GM12892 (cell line): Measurements from ENCODE around the gene DSCAML1.

Source experiments
- DNase-seq: peaks from one replicate; pipeline ENCODE4 v3.0.0; 2011; ENCODE audit not compliant: insufficient read length
- FAIRE-seq: peaks from 2 replicates; lab custom pipeline; 2011; peaks lifted over from hg19 to GRCh38; lab: Jason Lieb, UNC
- POLR2A ChIP-seq: IDR thresholded peaks from 2 replicates; pipeline ENCODE4 v1.6.1; 2011; ENCODE audit warnings: low read depth, low read length, control low read depth
- POLR2AphosphoS5 ChIP-seq: IDR thresholded peaks from 2 replicates; pipeline ENCODE4 v1.6.1; 2011; ENCODE audit warnings: low read depth, low read length, control low read depth
- TAF1 ChIP-seq: IDR thresholded peaks from 2 replicates; pipeline ENCODE4 v1.6.1; 2011; ENCODE audit warnings: low read depth, mild to moderate bottlenecking, control low read depth, low read length, borderline replicate concordance

DSCAML1 gene

DNA sequence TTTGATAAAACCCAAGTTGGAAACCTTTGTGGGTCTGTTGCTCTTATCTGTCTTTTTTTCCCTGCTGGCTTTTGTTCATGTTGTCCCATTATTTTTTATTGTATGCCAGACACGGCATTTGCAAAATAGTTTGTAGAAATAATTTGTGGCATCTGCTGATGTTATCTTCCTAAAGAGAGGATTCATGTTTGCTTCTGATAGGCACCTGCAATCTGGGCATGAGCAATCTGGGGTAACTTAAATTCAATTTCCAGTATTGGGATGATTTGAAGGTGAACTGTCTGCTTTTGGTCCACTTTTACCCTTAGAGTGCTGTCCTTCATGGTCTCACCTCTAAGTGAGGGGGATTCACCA, 342.5 kb downstream of the DSCAML1 start:
- FAIRE-seq (no peak), DNase-seq (no peak)
- no peak for TF ChIP-seq POLR2A
- TF ChIP-seq POLR2AphosphoS5: no peak
- TF ChIP-seq TAF1: no peak

DNA sequence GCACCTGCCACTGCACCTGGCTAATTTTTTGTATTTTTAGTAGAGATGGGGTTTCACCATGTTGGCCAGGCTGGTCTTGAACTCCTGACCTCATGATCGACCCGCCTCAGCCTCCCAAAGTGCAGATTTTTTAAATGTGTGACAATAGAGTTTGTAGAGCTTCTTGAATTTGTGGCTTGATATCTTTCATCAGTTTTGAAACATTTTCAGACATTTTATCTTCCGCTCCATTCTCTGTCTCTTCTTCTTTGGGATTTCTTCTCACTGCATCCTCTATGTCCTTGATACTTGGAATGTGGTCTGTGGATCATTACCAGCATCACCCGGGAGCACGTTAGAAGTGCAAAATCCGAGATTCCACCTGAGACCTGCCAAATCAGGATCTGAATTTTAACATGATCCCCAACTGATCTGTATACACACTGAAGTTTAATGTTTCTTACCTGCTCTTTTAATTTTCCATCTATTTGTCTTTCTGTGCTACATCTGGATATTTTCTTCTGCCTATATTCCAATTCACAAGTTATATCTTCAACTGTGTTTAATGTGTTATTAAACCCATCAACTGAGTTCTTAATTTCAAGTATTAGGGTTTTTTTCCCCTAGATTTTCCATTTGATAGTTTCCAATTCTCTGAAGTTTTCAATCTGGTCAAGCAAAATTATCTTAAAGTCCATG, 343.0 kb downstream of the DSCAML1 start:
- no peak for DNase-seq
- TF ChIP-seq TAF1 (no peak), POLR2AphosphoS5 (no peak), POLR2A (no peak)
- peak; percentile 24 for FAIRE-seq

DNA sequence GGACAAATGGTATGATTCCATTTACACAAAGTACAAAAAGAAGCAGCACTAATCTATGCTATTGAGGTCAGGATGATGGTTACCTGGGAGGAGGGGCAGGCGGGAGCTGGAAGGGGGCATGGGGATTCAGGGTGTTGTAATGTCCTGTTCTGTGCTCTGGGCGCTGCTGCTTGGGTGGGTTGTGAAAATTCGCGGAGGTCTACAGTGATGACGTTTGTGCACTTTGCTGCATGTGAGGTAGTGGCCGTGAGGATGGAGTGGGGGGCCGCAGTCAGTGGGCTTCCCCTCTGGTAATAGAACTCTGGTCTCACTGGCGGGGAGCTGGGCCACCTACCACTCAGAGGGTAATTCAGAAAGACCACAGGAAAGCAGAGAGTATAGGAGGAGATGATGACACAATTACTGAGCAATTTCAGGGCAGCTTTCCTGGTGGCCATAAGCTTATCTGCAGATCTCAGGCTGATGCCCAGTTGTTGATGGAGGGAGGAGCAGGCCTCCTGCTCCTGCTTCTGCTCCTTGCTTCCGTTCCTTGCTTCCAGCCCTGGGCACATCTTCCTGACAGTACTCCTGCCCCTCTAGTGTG, 347.8 kb downstream of the DSCAML1 start:
- no peak for FAIRE-seq
- no peak for DNase-seq
- TF ChIP-seq POLR2AphosphoS5 (no peak), TAF1 (no peak), POLR2A (no peak)

DNA sequence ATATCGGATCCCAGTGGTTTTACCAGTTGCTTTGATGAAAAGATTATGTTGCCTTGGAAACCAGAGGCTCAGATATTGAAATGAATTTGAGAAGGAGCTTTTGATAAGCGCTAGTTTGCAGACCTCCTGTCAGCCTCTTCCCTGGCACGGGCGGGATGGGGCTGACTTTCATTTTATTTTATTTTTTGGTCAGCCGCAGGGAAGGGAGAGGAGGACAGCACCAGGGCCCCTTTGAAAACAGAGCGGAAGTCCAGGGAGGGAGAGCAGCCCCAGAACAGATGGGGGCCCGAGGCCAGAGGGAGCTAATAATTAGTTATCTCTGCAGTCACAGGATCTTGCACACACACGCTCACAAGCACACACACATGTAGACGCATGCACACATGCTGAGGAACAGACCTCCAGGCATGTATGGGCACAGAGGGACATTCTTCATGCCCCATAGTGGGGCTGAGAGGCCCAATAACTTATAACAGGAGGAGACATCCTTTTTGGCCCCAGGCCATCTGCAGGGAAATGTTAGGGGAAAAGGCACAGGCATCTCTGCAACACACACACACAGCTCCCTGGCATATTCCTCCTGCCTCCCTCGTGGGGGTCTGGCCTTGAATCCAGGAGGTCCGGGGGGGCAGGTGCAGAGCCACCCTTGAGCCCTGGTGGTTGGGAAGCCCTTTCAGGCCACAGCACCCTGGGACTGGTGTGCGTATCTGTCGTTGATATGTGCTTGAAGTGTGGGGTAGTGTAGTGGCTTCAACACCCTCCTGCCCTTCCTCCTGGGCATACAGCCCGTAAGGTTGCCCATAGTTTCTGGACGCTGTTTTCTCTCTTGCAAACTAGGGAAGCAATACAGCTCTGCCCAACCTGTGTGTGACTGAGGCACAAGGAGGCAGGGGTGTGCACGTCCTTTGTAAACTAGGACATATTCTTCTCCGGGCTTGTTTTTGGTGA, 352.0 kb downstream of the DSCAML1 start:
- DNase-seq: no peak
- FAIRE-seq: no peak
- TF ChIP-seq TAF1: no peak
- TF ChIP-seq POLR2A: no peak
- TF ChIP-seq POLR2AphosphoS5: no peak

DNA sequence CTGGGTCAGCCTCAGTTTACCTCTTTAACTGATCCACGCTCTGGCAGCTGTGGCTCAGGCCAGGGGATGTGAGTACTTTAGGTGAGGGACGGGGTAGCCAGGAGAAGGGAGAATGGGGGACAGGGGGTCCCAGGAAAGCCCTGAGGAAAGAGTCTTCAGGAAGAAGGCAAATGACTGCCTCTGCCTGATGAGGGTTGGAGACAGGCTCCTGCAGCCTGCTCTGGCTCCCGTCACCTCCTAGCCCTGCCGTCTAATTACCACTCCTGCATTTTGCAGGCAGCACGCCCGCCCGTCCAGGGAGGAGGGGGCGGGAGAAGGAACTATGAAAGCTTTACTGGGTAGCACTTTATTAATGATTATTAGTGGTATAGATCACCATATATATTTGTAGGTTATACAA, 352.8 kb downstream of the DSCAML1 start:
- FAIRE-seq: no peak
- no peak for TF ChIP-seq POLR2A
- TF ChIP-seq TAF1: no peak
- no peak for TF ChIP-seq POLR2AphosphoS5

DNA sequence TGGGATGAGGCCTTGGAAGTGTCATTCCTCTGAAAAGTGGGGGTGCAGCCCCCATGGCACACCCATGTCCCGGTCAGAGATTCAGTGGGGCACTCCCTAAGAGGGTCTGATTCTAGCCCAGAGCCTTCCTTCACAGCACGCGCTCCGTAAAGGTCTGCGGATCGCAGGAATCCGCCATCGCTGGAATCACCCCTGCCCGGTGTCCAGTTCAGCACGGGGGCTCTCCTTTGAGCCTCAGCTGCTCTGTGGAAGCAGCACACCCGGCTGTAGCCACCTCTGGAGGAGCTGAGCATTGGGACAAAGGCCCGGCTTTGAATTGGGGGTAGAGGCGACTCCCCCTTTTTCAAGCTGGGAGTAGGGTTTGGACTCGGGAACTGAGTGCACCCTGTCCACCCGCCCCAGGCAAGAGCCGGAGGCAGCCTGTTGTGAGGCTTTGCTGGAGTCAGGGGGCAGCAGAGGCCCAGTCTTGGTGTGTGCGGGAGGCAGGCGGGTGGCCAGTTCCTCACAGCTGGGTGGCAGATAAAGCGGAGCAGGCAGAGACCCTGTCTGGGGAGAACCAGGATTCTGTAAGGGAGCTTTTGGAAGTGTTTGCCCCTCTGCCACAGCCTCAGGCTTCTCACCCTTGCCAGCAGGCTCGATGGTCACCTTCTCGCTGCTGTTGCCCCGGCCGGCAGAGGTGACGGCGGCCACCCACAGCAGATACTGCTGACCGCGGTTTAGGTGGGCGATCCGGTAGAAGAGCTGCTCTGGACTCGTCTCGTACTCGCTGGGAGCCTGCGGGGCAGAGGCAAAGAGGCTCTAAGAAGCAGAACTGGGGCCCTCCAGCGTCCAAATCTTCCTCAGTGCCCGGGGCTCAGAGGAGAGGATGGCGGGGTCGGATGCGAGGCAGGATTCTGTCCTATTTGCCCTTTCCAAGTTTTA, 353.5 kb downstream of the DSCAML1 start:
- FAIRE-seq (peak; percentile 46), DNase-seq (no peak)
- no peak for TF ChIP-seq POLR2A

More for the DNA sequence above, 352.8 kb downstream of the DSCAML1 start:
- no peak for DNase-seq

DNA sequence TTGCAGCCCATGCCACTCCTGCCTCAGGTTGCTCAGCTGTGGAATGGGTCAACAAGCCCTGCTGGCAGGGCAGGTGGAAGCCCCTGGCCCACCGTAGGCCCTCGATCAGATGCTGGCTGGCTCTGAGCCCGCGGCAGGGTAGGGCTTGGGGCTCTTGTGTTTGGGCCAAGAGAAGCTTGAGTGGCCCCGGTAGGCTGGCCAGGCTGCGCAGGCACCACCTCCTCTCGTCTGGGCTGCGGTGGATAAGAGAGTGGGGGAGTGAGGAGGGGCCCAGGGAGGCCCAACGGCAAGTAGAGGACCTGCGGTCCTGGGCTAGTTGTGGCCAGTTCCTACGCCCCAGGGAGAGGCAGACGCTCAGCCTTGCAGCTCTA, 354.2 kb downstream of the DSCAML1 start:
- FAIRE-seq (no peak), DNase-seq (no peak)
- TF ChIP-seq POLR2A (no peak), POLR2AphosphoS5 (no peak), TAF1 (no peak)

DNA sequence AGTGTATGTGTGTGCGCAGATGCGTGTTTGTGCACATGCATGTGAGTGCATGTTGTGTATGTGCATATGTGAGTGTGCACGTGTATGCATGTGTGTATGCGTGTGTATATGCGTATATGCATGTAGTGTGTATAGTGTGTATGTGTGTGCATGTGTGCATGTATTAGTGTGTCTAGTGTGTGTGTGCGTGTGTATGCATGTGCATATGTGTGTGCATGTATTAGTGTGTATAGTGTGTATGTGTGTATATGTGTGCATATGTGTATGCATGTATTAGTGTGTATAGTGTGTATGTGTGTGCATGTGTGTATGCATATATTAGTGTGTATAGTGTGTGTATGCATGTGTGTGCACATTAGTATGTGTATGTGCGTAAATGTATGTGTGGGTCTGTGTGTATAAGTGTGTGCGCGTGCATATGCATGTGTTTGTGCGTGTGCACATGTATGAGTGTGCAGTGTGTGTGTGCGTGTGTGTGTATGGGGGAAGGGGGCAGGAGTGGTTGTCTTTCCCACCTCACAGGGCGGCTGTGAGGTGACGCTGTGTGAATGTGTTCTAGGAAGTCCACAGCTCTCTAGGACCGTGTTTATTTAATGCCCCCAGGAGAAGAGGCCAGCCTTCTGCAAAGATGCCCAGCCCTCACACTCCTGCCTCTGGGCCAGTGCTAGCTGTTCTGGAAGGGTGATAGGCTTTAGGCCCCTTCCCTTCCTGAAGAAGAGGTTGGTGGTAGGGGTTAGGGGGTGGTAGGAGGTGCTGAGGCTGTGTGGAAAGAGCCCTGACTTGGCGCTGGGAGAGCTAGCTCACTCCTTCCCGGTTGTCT, 354.8 kb downstream of the DSCAML1 start:
- FAIRE-seq: peak; percentile 79
- TF ChIP-seq POLR2A (no peak), POLR2AphosphoS5 (no peak), TAF1 (no peak)

DNA sequence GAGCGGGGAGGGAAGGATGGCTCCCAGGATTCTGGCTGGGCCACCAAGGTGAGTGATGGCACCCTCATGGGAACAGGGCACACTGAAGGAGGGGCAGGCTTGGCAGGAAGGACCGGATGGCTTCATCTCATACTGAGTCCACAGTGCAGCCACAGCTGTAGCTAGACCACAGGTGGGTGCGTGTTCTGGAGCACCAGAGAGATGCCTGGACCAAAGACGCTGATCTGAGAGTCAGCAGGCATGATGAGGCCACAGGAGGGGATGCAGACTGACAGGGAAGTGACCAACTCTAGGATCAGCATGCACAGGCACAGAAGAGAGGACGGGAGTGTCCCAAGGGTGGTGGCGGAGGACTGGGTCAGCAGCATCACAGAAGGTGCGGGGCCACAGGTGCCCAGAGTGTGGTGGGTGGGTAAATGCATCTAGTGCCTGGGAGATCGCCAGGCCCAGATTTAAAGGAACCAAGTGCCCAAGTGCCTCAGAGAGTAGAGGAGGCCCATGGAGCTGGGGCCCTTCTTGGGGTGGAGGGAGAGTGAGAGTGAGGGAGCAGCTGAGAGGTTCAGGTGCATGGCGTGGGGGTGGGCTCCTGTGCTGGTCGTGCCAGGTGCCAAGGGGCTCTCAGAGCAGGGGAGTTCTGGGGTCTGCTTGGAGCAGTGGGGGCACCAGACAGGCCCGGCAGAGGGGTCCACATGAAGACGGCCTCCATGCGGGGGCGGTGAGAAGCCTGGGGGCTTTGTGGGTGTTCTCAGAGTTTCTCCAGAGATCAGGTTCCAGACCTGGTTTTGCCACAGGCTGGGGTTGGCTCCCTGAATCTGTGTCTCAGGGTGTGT, 355.7 kb downstream of the DSCAML1 start:
- FAIRE-seq (no peak), DNase-seq (no peak)
- TF ChIP-seq POLR2AphosphoS5 (no peak), POLR2A (no peak), TAF1 (no peak)

More for the DNA sequence above, 354.8 kb downstream of the DSCAML1 start:
- DNase-seq: no peak
